ENCODE results near the gene SLC12A2. TPM values are rescaled to one million over a fixed set of nuclear protein-coding genes. Genes with fewer than 3 reads are reported as not detected.

SLC12A2 gene
- total RNA-seq, 2 experiments from 2014 or later: 20.6 to 36.5 TPM

- Histone ChIP-seq H3K36me3 (ENCODE audit: insufficient read depth, low read length) (no peaks in the 10 kb centered on the region), H3K4me1 (ENCODE audit: insufficient read depth, low read length, poor library complexity, severe bottlenecking) (no peaks in the 10 kb centered on the region), H4K20me1 (ENCODE audit: insufficient read depth, low read length) (no peaks in the 10 kb centered on the region), H3K4me3 (ENCODE audit: low read depth, low read length, poor library complexity, severe bottlenecking) (no peak overlapping the region), H2AFZ (ENCODE audit: low read length) (no peak overlapping the region), H3K4me2 (ENCODE audit: low read length) (no peak overlapping the region), H3K79me2 (ENCODE audit: insufficient read depth, low read depth, low read length) (no peaks in the 10 kb centered on the region), H3K27ac (ENCODE audit: low read depth, low read length, poor library complexity, severe bottlenecking) (no peak overlapping the region), H3K9me2 (ENCODE audit: insufficient read depth, low read length) (no peaks in the 10 kb centered on the region), H3K9me3 (ENCODE audit: low read length) (no peaks in the 10 kb centered on the region)
- TF ChIP-seq EZH2phosphoT487 (IDR thresholded peaks at IDR 0.05; ENCODE audit: borderline replicate concordance, low read depth, low read length): no peak
- no peak for TF ChIP-seq CTCF (conservative IDR thresholded peaks at IDR 0.05; ENCODE audit: low read length)
- intact Hi-C loops (cut with micrococcal nuclease; ENCODE audit: unreplicated experiment): no loop called here
- POLR2A ChIA-PET: interaction anchor here (0.6 kb wide), 1 partner anchor 69 kb away, joined by 3 read pairs; no protein-coding TSS in a partner anchor
- BruUV-seq (replicated peaks): no TSS peak
- DNase-seq (ENCODE audit: low spot score): no peak
- CTCF ChIA-PET (ENCODE audit: unreplicated experiment): no interaction called here
These were observed 115.5 kb downstream of the SLC12A2 start for GRCh38 chr5:128199104-128199503.

GRCh38 chr5:128199611-128200010, 116.0 kb downstream of the SLC12A2 start:
- Histone ChIP-seq H3K36me3 (ENCODE audit: insufficient read depth, low read length) (no peaks in the 10 kb centered on the region), H3K79me2 (ENCODE audit: insufficient read depth, low read depth, low read length) (no peaks in the 10 kb centered on the region), H3K4me3 (ENCODE audit: low read depth, low read length, poor library complexity, severe bottlenecking) (no peak overlapping the region), H3K9me3 (ENCODE audit: low read length) (no peaks in the 10 kb centered on the region), H4K20me1 (ENCODE audit: insufficient read depth, low read length) (no peaks in the 10 kb centered on the region), H3K4me2 (ENCODE audit: low read length) (no peak overlapping the region), H3K4me1 (ENCODE audit: insufficient read depth, low read length, poor library complexity, severe bottlenecking) (no peaks in the 10 kb centered on the region), H2AFZ (ENCODE audit: low read length) (no peak overlapping the region), H3K9me2 (ENCODE audit: insufficient read depth, low read length) (no peaks in the 10 kb centered on the region), H3K27ac (ENCODE audit: low read depth, low read length, poor library complexity, severe bottlenecking) (no peak overlapping the region)
- ChIA-PET CTCF (ENCODE audit: unreplicated experiment) (no interaction called here), POLR2A (interaction anchor here (0.6 kb wide), 2 partner anchors 39 to 70 kb away, joined by 3 to 4 read pairs; no protein-coding TSS in a partner anchor)
- no TSS peak for BruUV-seq (replicated peaks)
- DNase-seq (ENCODE audit: low spot score): no peak
- no peak for TF ChIP-seq CTCF (conservative IDR thresholded peaks at IDR 0.05; ENCODE audit: low read length)
- TF ChIP-seq EZH2phosphoT487 (IDR thresholded peaks at IDR 0.05; ENCODE audit: borderline replicate concordance, low read depth, low read length): no peak
- intact Hi-C loops (cut with micrococcal nuclease; ENCODE audit: unreplicated experiment): loop anchor here (2.0 kb wide), 2 partner anchors 443 to 635 kb away; no protein-coding TSS in a partner anchor

- ChIA-PET CTCF (ENCODE audit: unreplicated experiment) (no interaction called here), POLR2A (no interaction called here)
- TF ChIP-seq EZH2phosphoT487 (IDR thresholded peaks at IDR 0.05; ENCODE audit: borderline replicate concordance, low read depth, low read length): no peak
- TF ChIP-seq CTCF (conservative IDR thresholded peaks at IDR 0.05; ENCODE audit: low read length): peak; percentile 93
- Histone ChIP-seq H3K9me2 (ENCODE audit: insufficient read depth, low read length) (no peaks in the 10 kb centered on the region), H2AFZ (ENCODE audit: low read length) (no peak overlapping the region), H3K27ac (ENCODE audit: low read depth, low read length, poor library complexity, severe bottlenecking) (no peak overlapping the region), H3K36me3 (ENCODE audit: insufficient read depth, low read length) (no peaks in the 10 kb centered on the region), H3K4me2 (ENCODE audit: low read length) (peak overlapping the region; percentile 53), H4K20me1 (ENCODE audit: insufficient read depth, low read length) (no peaks in the 10 kb centered on the region), H3K4me3 (ENCODE audit: low read depth, low read length, poor library complexity, severe bottlenecking) (no peak overlapping the region), H3K4me1 (ENCODE audit: insufficient read depth, low read length, poor library complexity, severe bottlenecking) (no peaks in the 10 kb centered on the region), H3K9me3 (ENCODE audit: low read length) (no peaks in the 10 kb centered on the region), H3K79me2 (ENCODE audit: insufficient read depth, low read depth, low read length) (no peaks in the 10 kb centered on the region)
- BruUV-seq (replicated peaks): no TSS peak
- intact Hi-C loops (cut with micrococcal nuclease; ENCODE audit: unreplicated experiment): loop anchor here (1.0 to 2.0 kb wide), 3 partner anchors 326 to 636 kb away; no protein-coding TSS in a partner anchor
- DNase-seq (ENCODE audit: low spot score): peak; percentile 73
These were observed 117.7 kb downstream of the SLC12A2 start for GRCh38 chr5:128201065-128201926.
